Measurements from ENCODE around the gene GSDME.

GSDME gene

GRCh38 chr7:24702755-24703154 lies 54.5 kb downstream of the GSDME start:
- no peaks in the 10 kb centered on the region for H3K27me3 ChIP-seq (ENCODE audit: insufficient read depth, low read length)
- no peaks in the 10 kb centered on the region for H3K79me2 ChIP-seq (ENCODE audit: control insufficient read depth, insufficient read depth, low read length, unreplicated experiment)
- no peak overlapping the region for H3K27ac ChIP-seq (ENCODE audit: low read depth, low read length)
- peaks cover 44% of the 10 kb centered on the region for H3K4me1 ChIP-seq (ENCODE audit: control insufficient read depth, insufficient read depth, low read length, unreplicated experiment)
- no peaks in the 10 kb centered on the region for H3K36me3 ChIP-seq (ENCODE audit: insufficient read depth, low read length)
- no peak overlapping the region for H3K4me3 ChIP-seq (ENCODE audit: low read depth, low read length)
- no peak overlapping the region for H2AFZ ChIP-seq (ENCODE audit: low read length, unreplicated experiment)

GRCh38 chr7:24701261-24702235 lies 55.7 kb downstream of the GSDME start:
- H3K4me3 ChIP-seq (ENCODE audit: low read depth, low read length), result peak overlapping the region; percentile 35; the same call in 1 of the 2 replicates
- H3K27ac ChIP-seq (ENCODE audit: low read depth, low read length), result no peak overlapping the region
- no peaks in the 10 kb centered on the region for H3K36me3 ChIP-seq (ENCODE audit: insufficient read depth, low read length)
- no peaks in the 10 kb centered on the region for H3K27me3 ChIP-seq (ENCODE audit: insufficient read depth, low read length)
- no peaks in the 10 kb centered on the region for H3K79me2 ChIP-seq (ENCODE audit: control insufficient read depth, insufficient read depth, low read length, unreplicated experiment)
- peaks cover 44% of the 10 kb centered on the region for H3K4me1 ChIP-seq (ENCODE audit: control insufficient read depth, insufficient read depth, low read length, unreplicated experiment)
- H2AFZ ChIP-seq (ENCODE audit: low read length, unreplicated experiment), result no peak overlapping the region

DNA sequence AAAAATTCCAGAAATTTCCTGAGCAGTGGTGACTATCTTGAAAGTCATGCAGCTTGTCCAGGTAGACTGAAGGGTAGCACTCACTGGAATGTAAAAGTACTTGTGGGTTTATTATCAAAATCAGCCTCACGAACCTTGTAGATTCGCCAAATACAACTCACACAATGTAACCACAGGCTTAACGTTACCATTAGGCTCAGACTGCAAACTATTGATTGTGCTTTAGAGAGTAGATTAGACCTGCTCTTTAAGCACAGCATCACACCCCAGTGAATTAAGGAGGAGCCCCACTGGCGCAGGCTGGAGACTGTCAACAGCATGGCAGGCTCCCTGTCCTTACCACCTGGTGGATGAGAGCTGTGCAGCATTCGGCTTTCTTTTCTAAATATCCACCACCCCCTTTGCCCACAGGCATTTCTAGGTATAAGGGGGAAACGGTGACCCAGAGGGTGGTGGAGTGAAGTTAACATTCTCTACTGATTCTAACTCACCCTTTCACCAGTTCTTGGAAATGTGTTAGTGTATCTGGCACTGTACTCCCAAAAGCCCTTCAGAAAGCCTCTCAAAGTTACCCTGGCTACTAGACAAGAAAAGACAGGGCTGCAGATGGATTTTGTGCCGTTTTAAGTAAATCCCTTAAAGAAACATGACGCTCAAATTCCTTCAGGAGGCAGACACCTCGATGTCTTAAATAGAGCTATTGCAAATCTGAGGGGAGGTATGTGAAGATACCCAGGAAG lies 56.6 kb downstream of the GSDME start:
- H2AFZ ChIP-seq (ENCODE audit: low read length, unreplicated experiment), result no peak overlapping the region
- H3K79me2 ChIP-seq (ENCODE audit: control insufficient read depth, insufficient read depth, low read length, unreplicated experiment), result no peaks in the 10 kb centered on the region
- no peaks in the 10 kb centered on the region for H3K27me3 ChIP-seq (ENCODE audit: insufficient read depth, low read length)
- peaks cover 44% of the 10 kb centered on the region for H3K4me1 ChIP-seq (ENCODE audit: control insufficient read depth, insufficient read depth, low read length, unreplicated experiment)
- no peaks in the 10 kb centered on the region for H3K36me3 ChIP-seq (ENCODE audit: insufficient read depth, low read length)
- H3K4me3 ChIP-seq (ENCODE audit: low read depth, low read length), result peak overlapping the region; percentile 42; the same call in 1 of the 2 replicates
- no peak overlapping the region for H3K27ac ChIP-seq (ENCODE audit: low read depth, low read length)

- Histone ChIP-seq H3K36me3 (ENCODE audit: insufficient read depth, low read length) (no peaks in the 10 kb centered on the region), H3K27ac (ENCODE audit: low read depth, low read length) (no peak overlapping the region), H3K27me3 (ENCODE audit: insufficient read depth, low read length) (no peaks in the 10 kb centered on the region), H3K4me1 (ENCODE audit: control insufficient read depth, insufficient read depth, low read length, unreplicated experiment) (peaks cover 39% of the 10 kb centered on the region), H2AFZ (ENCODE audit: low read length, unreplicated experiment) (no peak overlapping the region), H3K79me2 (ENCODE audit: control insufficient read depth, insufficient read depth, low read length, unreplicated experiment) (no peaks in the 10 kb centered on the region), H3K4me3 (ENCODE audit: low read depth, low read length) (no peak overlapping the region)
These were observed 58.6 kb downstream of the GSDME start for GRCh38 chr7:24698531-24699266.

DNA sequence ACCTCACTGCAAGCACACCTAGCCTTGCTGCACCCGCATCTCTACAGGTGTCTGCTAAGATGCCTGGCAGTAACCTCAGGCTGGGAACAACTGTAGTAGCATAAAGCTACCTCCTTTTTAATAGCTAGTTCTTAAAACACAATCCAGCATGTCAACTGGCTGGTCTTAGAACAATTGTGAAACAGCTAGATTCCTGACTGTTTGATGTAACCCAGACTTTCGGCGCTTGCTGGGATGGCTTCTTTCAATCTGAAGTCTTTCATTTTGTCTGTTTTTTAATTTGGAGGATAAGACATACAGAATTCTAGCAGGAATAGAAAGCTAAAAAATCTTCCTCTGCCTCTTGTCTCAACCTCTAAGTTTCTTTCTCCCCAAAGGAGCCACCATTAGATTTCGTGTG lies 59.8 kb downstream of the GSDME start:
- Histone ChIP-seq H3K36me3 (ENCODE audit: insufficient read depth, low read length) (no peaks in the 10 kb centered on the region), H3K27ac (ENCODE audit: low read depth, low read length) (no peak overlapping the region), H3K27me3 (ENCODE audit: insufficient read depth, low read length) (no peaks in the 10 kb centered on the region), H2AFZ (ENCODE audit: low read length, unreplicated experiment) (no peak overlapping the region), H3K4me3 (ENCODE audit: low read depth, low read length) (no peak overlapping the region), H3K4me1 (ENCODE audit: control insufficient read depth, insufficient read depth, low read length, unreplicated experiment) (peaks cover 26% of the 10 kb centered on the region), H3K79me2 (ENCODE audit: control insufficient read depth, insufficient read depth, low read length, unreplicated experiment) (no peaks in the 10 kb centered on the region)

GRCh38 chr7:24692592-24692991 lies 64.7 kb downstream of the GSDME start:
- Histone ChIP-seq H3K79me2 (ENCODE audit: control insufficient read depth, insufficient read depth, low read length, unreplicated experiment) (no peaks in the 10 kb centered on the region), H2AFZ (ENCODE audit: low read length, unreplicated experiment) (no peak overlapping the region), H3K4me1 (ENCODE audit: control insufficient read depth, insufficient read depth, low read length, unreplicated experiment) (no peaks in the 10 kb centered on the region), H3K36me3 (ENCODE audit: insufficient read depth, low read length) (no peaks in the 10 kb centered on the region), H3K27me3 (ENCODE audit: insufficient read depth, low read length) (no peaks in the 10 kb centered on the region), H3K4me3 (ENCODE audit: low read depth, low read length) (no peak overlapping the region), H3K27ac (ENCODE audit: low read depth, low read length) (no peak overlapping the region)

GRCh38 chr7:24690251-24690650 lies 67.0 kb downstream of the GSDME start:
- Histone ChIP-seq H2AFZ (ENCODE audit: low read length, unreplicated experiment) (no peak overlapping the region), H3K36me3 (ENCODE audit: insufficient read depth, low read length) (no peaks in the 10 kb centered on the region), H3K4me3 (ENCODE audit: low read depth, low read length) (no peak overlapping the region), H3K27ac (ENCODE audit: low read depth, low read length) (no peak overlapping the region), H3K4me1 (ENCODE audit: control insufficient read depth, insufficient read depth, low read length, unreplicated experiment) (no peaks in the 10 kb centered on the region), H3K79me2 (ENCODE audit: control insufficient read depth, insufficient read depth, low read length, unreplicated experiment) (no peaks in the 10 kb centered on the region), H3K27me3 (ENCODE audit: insufficient read depth, low read length) (no peaks in the 10 kb centered on the region)

DNA sequence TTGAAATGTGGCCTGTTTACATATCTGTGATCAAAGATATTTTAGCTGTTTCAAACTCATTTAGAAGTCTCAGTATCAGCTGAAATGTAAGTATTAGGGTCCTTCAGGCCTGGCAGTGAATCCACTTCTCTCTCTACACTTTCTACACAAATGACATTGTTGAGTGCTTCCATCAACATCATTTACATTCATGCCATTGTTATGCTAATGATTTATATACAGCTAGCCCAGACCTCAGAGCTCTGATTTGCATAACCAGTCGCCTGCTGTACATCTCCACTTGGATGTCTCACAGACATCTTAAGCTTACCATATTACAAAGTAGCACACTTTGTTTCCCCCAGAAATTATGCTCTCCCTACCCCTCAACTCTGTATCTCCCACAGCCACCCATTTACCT lies 71.6 kb downstream of the GSDME start:
- no peaks in the 10 kb centered on the region for H3K27me3 ChIP-seq (ENCODE audit: insufficient read depth, low read length)
- no peak overlapping the region for H2AFZ ChIP-seq (ENCODE audit: low read length, unreplicated experiment)
- H3K36me3 ChIP-seq (ENCODE audit: insufficient read depth, low read length), result no peaks in the 10 kb centered on the region
- no peaks in the 10 kb centered on the region for H3K79me2 ChIP-seq (ENCODE audit: control insufficient read depth, insufficient read depth, low read length, unreplicated experiment)
- no peak overlapping the region for H3K27ac ChIP-seq (ENCODE audit: low read depth, low read length)
- H3K4me3 ChIP-seq (ENCODE audit: low read depth, low read length), result no peak overlapping the region
- H3K4me1 ChIP-seq (ENCODE audit: control insufficient read depth, insufficient read depth, low read length, unreplicated experiment), result no peaks in the 10 kb centered on the region

GRCh38 chr7:24670782-24671181 lies 86.5 kb downstream of the GSDME start:
- H3K27ac ChIP-seq (ENCODE audit: low read depth, low read length), result no peak overlapping the region
- H2AFZ ChIP-seq (ENCODE audit: low read length, unreplicated experiment), result no peak overlapping the region
- H3K36me3 ChIP-seq (ENCODE audit: insufficient read depth, low read length), result peaks cover 5% of the 10 kb centered on the region; the same call in 1 of the 2 replicates
- no peaks in the 10 kb centered on the region for H3K27me3 ChIP-seq (ENCODE audit: insufficient read depth, low read length)
- no peaks in the 10 kb centered on the region for H3K79me2 ChIP-seq (ENCODE audit: control insufficient read depth, insufficient read depth, low read length, unreplicated experiment)
- H3K4me3 ChIP-seq (ENCODE audit: low read depth, low read length), result no peak overlapping the region
- H3K4me1 ChIP-seq (ENCODE audit: control insufficient read depth, insufficient read depth, low read length, unreplicated experiment), result peaks cover 18% of the 10 kb centered on the region

- no peaks in the 10 kb centered on the region for H3K79me2 ChIP-seq (ENCODE audit: control insufficient read depth, insufficient read depth, low read length, unreplicated experiment)
- peak overlapping the region; percentile 4; the same call in 1 of the 2 replicates for H3K4me3 ChIP-seq (ENCODE audit: low read depth, low read length)
- H3K27me3 ChIP-seq (ENCODE audit: insufficient read depth, low read length), result no peaks in the 10 kb centered on the region
- H3K4me1 ChIP-seq (ENCODE audit: control insufficient read depth, insufficient read depth, low read length, unreplicated experiment), result peaks cover 18% of the 10 kb centered on the region
- H2AFZ ChIP-seq (ENCODE audit: low read length, unreplicated experiment), result no peak overlapping the region
- H3K27ac ChIP-seq (ENCODE audit: low read depth, low read length), result peak overlapping the region; percentile 64
- peaks cover 5% of the 10 kb centered on the region; the same call in 1 of the 2 replicates for H3K36me3 ChIP-seq (ENCODE audit: insufficient read depth, low read length)
These were observed 87.2 kb downstream of the GSDME start for GRCh38 chr7:24669971-24670591.

Measured in ACC112 (cell line).